GM10266 (cell line): ENCODE data around the gene ARAP1.

Experiments used
- DNase-seq: peaks from one replicate; pipeline ENCODE4 v3.0.0; 2012; ENCODE audit errors: extremely low spot score
- CTCF ChIP-seq: IDR thresholded peaks from 2 replicates; pipeline ENCODE4 v1.5.1; 2012; ENCODE audit warnings: mild to moderate bottlenecking, low read depth; ENCODE audit not compliant: control insufficient read depth, insufficient read depth; ENCODE audit errors: missing control alignments

The ARAP1 gene

GRCh38 chr11:72700146-72700545 lies 52.1 kb downstream of the ARAP1 start:
- no peak for TF ChIP-seq CTCF
- no peak for DNase-seq

- TF ChIP-seq CTCF = no peak
- no peak for DNase-seq
Observed at GRCh38 chr11:72697814-72698213, 54.4 kb downstream of the ARAP1 start.

- DNase-seq = no peak
- no peak for TF ChIP-seq CTCF
Observed at GRCh38 chr11:72696866-72697700, 55.1 kb downstream of the ARAP1 start.

GRCh38 chr11:72695354-72695753 lies 56.9 kb downstream of the ARAP1 start:
- no peak for TF ChIP-seq CTCF
- no peak for DNase-seq

DNA sequence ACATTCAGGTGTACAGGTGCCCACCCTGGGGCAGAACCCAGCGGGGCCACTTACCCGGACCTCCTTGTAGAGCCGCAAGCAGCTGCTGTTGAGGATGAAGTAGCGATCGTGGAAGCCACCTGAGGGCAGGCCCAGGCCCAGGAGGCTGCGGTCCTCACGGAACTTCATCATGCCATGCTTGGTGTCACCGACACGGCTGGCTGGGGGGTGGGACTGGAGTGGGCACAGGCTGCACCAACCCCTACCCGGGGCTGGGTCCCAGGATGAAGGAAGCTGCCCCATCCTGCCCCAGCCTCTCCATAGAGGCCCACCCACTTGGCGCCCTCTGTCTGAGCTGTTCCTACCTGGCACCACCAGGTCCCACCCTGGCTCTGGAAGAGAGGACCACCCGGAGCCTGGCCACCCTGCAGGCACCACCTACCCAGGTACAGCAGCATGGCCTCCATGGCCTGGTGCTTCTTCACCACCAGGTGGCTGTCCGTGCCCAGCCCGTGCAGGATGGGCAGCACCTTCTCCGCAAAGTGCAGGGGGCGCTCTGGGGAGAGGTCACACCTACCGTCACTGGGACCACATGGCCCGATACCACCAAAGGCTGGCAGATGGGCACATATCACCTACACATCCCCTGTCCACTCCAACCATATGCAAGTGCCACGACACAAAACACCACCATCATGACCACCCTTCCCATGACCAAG lies 58.8 kb downstream of the ARAP1 start:
- no peak for TF ChIP-seq CTCF
- DNase-seq = no peak

- no peak for TF ChIP-seq CTCF
Observed at GRCh38 chr11:72692498-72693237, 59.5 kb downstream of the ARAP1 start.

GRCh38 chr11:72690166-72690565 lies 62.0 kb downstream of the ARAP1 start:
- TF ChIP-seq CTCF = no peak
- DNase-seq = no peak

More at GRCh38 chr11:72692498-72693237, 59.5 kb downstream of the ARAP1 start:
- no peak for DNase-seq
